Activated CD4-positive, alpha-beta T cell treated with anti-CD3 and anti-CD28 coated beads, Interleukin-2, amount 10 ng/mL, durations not matched to agents 24 days and 14 days (primary cell): ENCODE results near the gene SLC35A3. TPM values are rescaled to one million over a fixed set of nuclear protein-coding genes. Genes with fewer than 3 reads are reported as not detected.

Experiments used
- total RNA-seq: library from RNA; stranded (reverse); gene quantifications from 2 replicates; pipeline ENCODE4 v1.2.3, GENCODE V29; 2022

Gene SLC35A3
- total RNA-seq, 1 donor from 2014 or later: 17.4 TPM

Other genes starting within 250 kb of the SLC35A3 start
- gene FRRS1, start 203.4 kb upstream of the SLC35A3 start, total RNA-seq: 0.24 and 0.28 TPM in 2 replicates
- gene AGL, start 119.6 kb upstream of the SLC35A3 start, total RNA-seq: 12.9 and 13.7 TPM in 2 replicates
- 16.0 and 17.2 TPM in 2 replicates for gene SASS6, start 162.9 kb downstream of the SLC35A3 start, total RNA-seq
- 24.3 and 25.5 TPM in 2 replicates for gene TRMT13, start 163.2 kb downstream of the SLC35A3 start, total RNA-seq
- 0.23 and 0.57 TPM in 2 replicates for gene LRRC39, start 208.3 kb downstream of the SLC35A3 start, total RNA-seq